IMR-90 (cell line): ENCODE data around the gene RAX2. TPM values are rescaled to one million over a fixed set of nuclear protein-coding genes. Genes with fewer than 3 reads are reported as not detected.

Experiments used
- ATAC-seq: fragments of 200-7000 bp; cut with Tn5 transposase; 2 replicates; pipeline ENCODE4 v1.9.1; 2020; ENCODE audit warnings: low read depth, mild to moderate bottlenecking, moderate library complexity
- BruUV-seq: library from RNA; stranded (reverse); fragments of 400-500 nt; replicated peaks from 2 replicates; lab custom pipeline; 2021; lab: Mats Ljungman, UMichigan
- CTCF ChIA-PET: fragments of 300-600 bp; formaldehyde crosslinking; extraction: SDS; loops from one replicate; lab custom pipeline; 2021; ENCODE audit warnings: antibody characterized with exemption; lab: Yijun Ruan, JAX
- POLR2A ChIA-PET: fragments of 300-600 bp; sonication (Branson Sonifier 250); formaldehyde crosslinking; loops from one replicate; lab custom pipeline; 2022; ENCODE audit warnings: antibody characterized with exemption; ENCODE audit not compliant: unreplicated experiment; lab: Charles Lee
- DNase-seq: peaks from one replicate; pipeline ENCODE4 v3.0.0; 2013
- H2AFZ ChIP-seq: replicated peaks from 2 replicates; pipeline ENCODE3; 2013; ENCODE audit warnings: low read length, mild to moderate bottlenecking; ENCODE audit not compliant: poor library complexity
- H2AK5ac ChIP-seq: 2 replicates; pipeline ENCODE4 v1.6.1; 2013; ENCODE audit warnings: low read depth, low read length, inconsistent platforms
- H2AK9ac ChIP-seq: replicated peaks from 2 replicates; pipeline ENCODE3; 2013; ENCODE audit warnings: mild to moderate bottlenecking, low read depth, low read length, moderate library complexity; ENCODE audit not compliant: poor library complexity
- H2BK120ac ChIP-seq: 2 replicates; pipeline ENCODE4 v1.6.1; 2013; ENCODE audit warnings: low read depth, low read length, inconsistent platforms
- H2BK15ac ChIP-seq: 3 replicates; pipeline ENCODE4 v1.6.1; 2013; ENCODE audit warnings: low read depth, low read length, inconsistent platforms
- H2BK20ac ChIP-seq: 2 replicates; pipeline ENCODE4 v1.6.1; 2013; ENCODE audit warnings: low read depth, mild to moderate bottlenecking, inconsistent platforms, low read length, moderate library complexity
- H2BK5ac ChIP-seq: 2 replicates; pipeline ENCODE4 v1.6.1; 2013; ENCODE audit warnings: mild to moderate bottlenecking, low read depth, low read length, inconsistent platforms; ENCODE audit not compliant: poor library complexity, severe bottlenecking
- H3K14ac ChIP-seq: replicated peaks from 2 replicates; pipeline ENCODE4 v1.6.1; 2013; ENCODE audit warnings: low read depth, low read length, inconsistent platforms
- H3K18ac ChIP-seq: 2 replicates; pipeline ENCODE4 v1.6.1; 2013; ENCODE audit warnings: low read depth, low read length, control low read depth
- H3K23ac ChIP-seq: 2 replicates; pipeline ENCODE4 v1.6.1; 2013; ENCODE audit warnings: low read depth, low read length, inconsistent platforms
- H3K27ac ChIP-seq: 2 replicates; pipeline ENCODE4 v1.5.1; 2013; ENCODE audit warnings: mild to moderate bottlenecking, control low read depth, low read length; ENCODE audit not compliant: insufficient read depth
- H3K27me3 ChIP-seq: 2 replicates; pipeline ENCODE4 v1.6.1; 2013; ENCODE audit warnings: low read length; ENCODE audit not compliant: control insufficient read depth, insufficient read depth
- H3K36me3 ChIP-seq: 2 replicates; pipeline ENCODE4 v1.6.1; 2013; ENCODE audit warnings: low read length, mixed read lengths; ENCODE audit not compliant: control insufficient read depth, insufficient read depth
- H3K4ac ChIP-seq: 2 replicates; pipeline ENCODE4 v1.6.1; 2013; ENCODE audit warnings: low read depth, low read length, inconsistent platforms
- H3K4me1 ChIP-seq: 2 replicates; pipeline ENCODE4 v1.6.1; 2013; ENCODE audit warnings: low read length, mixed read lengths; ENCODE audit not compliant: control insufficient read depth, insufficient read depth
- H3K4me2 ChIP-seq: 2 replicates; pipeline ENCODE4 v1.6.1; 2013; ENCODE audit warnings: low read depth, mild to moderate bottlenecking, control low read depth, low read length, moderate library complexity
- H3K4me3 ChIP-seq: 2 replicates; pipeline ENCODE4 v1.5.1; 2013; ENCODE audit warnings: low read depth, mild to moderate bottlenecking, control low read depth, low read length, moderate library complexity; ENCODE audit not compliant: insufficient read depth
- H3K56ac ChIP-seq: 2 replicates; pipeline ENCODE4 v1.6.1; 2013; ENCODE audit warnings: low read length, inconsistent platforms; ENCODE audit not compliant: insufficient read depth; ENCODE audit errors: extremely low read depth
- H3K79me1 ChIP-seq, 2 experiments: 2 replicates each; pipeline ENCODE4 v1.6.1; 2013; ENCODE audit warnings: low read length in 2 of 2, inconsistent platforms in 1 of 2, low read depth in 1 of 2
- H3K9ac ChIP-seq: 2 replicates; pipeline ENCODE4 v1.6.1; 2013; ENCODE audit warnings: low read depth, low read length, control low read depth
- H3K9me1 ChIP-seq: 2 replicates; pipeline ENCODE4 v1.6.1; 2013; ENCODE audit warnings: low read length, inconsistent platforms; ENCODE audit not compliant: insufficient read depth
- H3K9me3 ChIP-seq: 2 replicates; pipeline ENCODE4 v1.6.1; 2013; ENCODE audit warnings: low read length; ENCODE audit not compliant: control insufficient read depth, insufficient read depth
- H4K20me1 ChIP-seq: 2 replicates; pipeline ENCODE4 v1.6.1; 2013; ENCODE audit warnings: low read length, inconsistent platforms; ENCODE audit not compliant: insufficient read depth
- H4K5ac ChIP-seq: 2 replicates; pipeline ENCODE4 v1.6.1; 2013; ENCODE audit warnings: mild to moderate bottlenecking, low read depth, low read length, control low read depth
- H4K8ac ChIP-seq, 2 experiments: 2 replicates each; pipeline ENCODE4 v1.6.1; 2013; ENCODE audit warnings: low read depth in 2 of 2, low read length in 2 of 2, control low read depth in 1 of 2, inconsistent platforms in 1 of 2
- H4K91ac ChIP-seq: 2 replicates; pipeline ENCODE4 v1.6.1; 2013; ENCODE audit warnings: low read depth, low read length, inconsistent platforms; ENCODE audit not compliant: insufficient read depth
- BHLHE40 ChIP-seq: fragments of 150-350 bp; IDR thresholded peaks from 2 replicates; pipeline ENCODE4 v1.6.1; 2016; ENCODE audit warnings: mild to moderate bottlenecking, low read depth, low read length
- CEBPB ChIP-seq: IDR thresholded peaks from 2 replicates; pipeline ENCODE4 v1.6.1; 2012; ENCODE audit warnings: low read depth, low read length, improper control_type of control experiment
- CHD1 ChIP-seq: IDR thresholded peaks from 2 replicates; pipeline ENCODE4 v1.6.1; 2012; ENCODE audit warnings: low read depth, low read length, improper control_type of control experiment
- ELK1 ChIP-seq: fragments of 150-350 bp; IDR thresholded peaks from 2 replicates; pipeline ENCODE4 v1.6.1; 2016; ENCODE audit warnings: low read depth, mild to moderate bottlenecking, low read length, moderate library complexity, borderline replicate concordance
- FOS ChIP-seq: fragments of 150-350 bp; IDR thresholded peaks from 2 replicates; pipeline ENCODE4 v1.6.1; 2016; ENCODE audit warnings: low read depth, low read length
- MAFK ChIP-seq: IDR thresholded peaks from 2 replicates; pipeline ENCODE4 v1.6.1; 2012; ENCODE audit warnings: low read depth, low read length, improper control_type of control experiment
- MAZ ChIP-seq: IDR thresholded peaks from 2 replicates; pipeline ENCODE4 v1.6.1; 2012; ENCODE audit warnings: low read depth, mild to moderate bottlenecking, low read length, improper control_type of control experiment, moderate library complexity, borderline replicate concordance
- NFE2L2 ChIP-seq: fragments of 150-350 bp; IDR thresholded peaks from 2 replicates; pipeline ENCODE4 v1.6.1; 2016; ENCODE audit warnings: low read depth, mild to moderate bottlenecking, low read length
- POLR2A ChIP-seq: IDR thresholded peaks from 2 replicates; pipeline ENCODE4 v1.6.1; 2012; ENCODE audit warnings: mild to moderate bottlenecking, low read depth, low read length
- RAD21 ChIP-seq: IDR thresholded peaks from 2 replicates; pipeline ENCODE4 v1.6.1; 2012; ENCODE audit warnings: low read length, improper control_type of control experiment
- RCOR1 ChIP-seq: IDR thresholded peaks from 2 replicates; pipeline ENCODE4 v1.6.1; 2012; ENCODE audit warnings: mild to moderate bottlenecking, low read length, improper control_type of control experiment; ENCODE audit not compliant: insufficient replicate concordance
- RFX5 ChIP-seq: IDR thresholded peaks from 2 replicates; pipeline ENCODE4 v1.8.0; 2012; ENCODE audit warnings: low read depth, mild to moderate bottlenecking, low read length, moderate library complexity
- SMC3 ChIP-seq: fragments of 150-350 bp; IDR thresholded peaks from 2 replicates; pipeline ENCODE4 v1.6.1; 2016; ENCODE audit warnings: low read depth, mild to moderate bottlenecking, antibody characterized with exemption, low read length, moderate library complexity
- USF2 ChIP-seq: fragments of 150-350 bp; IDR thresholded peaks from 2 replicates; pipeline ENCODE4 v1.6.1; 2017; ENCODE audit warnings: mild to moderate bottlenecking, antibody characterized with exemption, low read length, low read depth
- WGBS, 2 experiments: methylation state at CpG; one replicate each; pipeline versions ENCODE4 v1.1.5 to v1.1.7; 2013; ENCODE audit warnings: missing lambda C conversion rate in 2 of 2; ENCODE audit not compliant: insufficient read length in 1 of 2; ENCODE audit errors: extremely low coverage in 2 of 2; 5-methylcytosine and 5-hydroxymethylcytosine counted together
- dilution Hi-C: fragments of 300-500 bp; cut with HindIII; formaldehyde crosslinking; loops from one replicate; pipeline ENCODE4 v1.14.3; 2018; ENCODE audit warnings: low sequenced_read_pairs; ENCODE audit not compliant: unreplicated experiment
- in situ Hi-C: fragments of 300-500 bp; cut with MboI; formaldehyde crosslinking; loops from 3 replicates; pipeline ENCODE4 v1.14.3; 2019; ENCODE audit warnings: low sequenced_read_pairs, inconsistent platforms, mixed read lengths
- intact Hi-C: fragments of 100-400 bp; cut with micrococcal nuclease; formaldehyde crosslinking; loops from 2 replicates; pipeline ENCODE4 v1.10.0; 2022
- polyA plus RNA-seq, 3 experiments: library from polyadenylated mRNA; depleted of rRNA; stranded (reverse); fragments of >200 nt; gene quantifications; 2 replicates each; pipeline ENCODE4 v1.2.3, GENCODE V29; 2012; ENCODE audit warnings: low replicate concordance in 1 of 3
- total RNA-seq: library from RNA; depleted of rRNA; stranded (reverse); fragments of >200 nt; gene quantifications from 2 replicates; pipeline ENCODE4 v1.2.3, GENCODE V29; 2012
- TF ChIP-seq, protein P1 (sequence below): conservative IDR thresholded peaks from 2 replicates; pipeline ENCODE4 v1.5.1; 2012; ENCODE audit warnings: mild to moderate bottlenecking, low read depth, low read length, improper control_type of control experiment

The RAX2 gene
- total and polyA plus RNA-seq, 2 of the 4 experiments (the other 2 are of a cell fraction) = not detected

DNA sequence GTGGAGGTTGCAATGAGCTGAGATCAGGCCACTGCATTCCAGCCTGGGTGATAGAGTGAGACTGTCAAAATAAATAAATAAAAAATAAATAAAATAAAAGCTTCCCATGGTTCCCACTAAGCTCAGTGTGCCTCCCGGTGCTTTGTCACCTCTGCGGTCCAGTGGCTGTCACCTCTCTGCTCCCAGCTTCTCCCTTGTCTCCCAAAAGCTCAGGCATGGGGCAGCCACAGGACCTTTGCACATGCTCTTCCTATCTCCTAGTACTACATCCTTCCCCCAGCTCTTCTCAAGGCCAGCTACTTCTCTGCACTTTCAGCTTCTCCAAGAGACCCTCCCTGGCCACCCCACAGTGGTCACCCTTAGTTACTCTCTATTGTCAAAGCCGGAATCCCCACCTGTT is 21.8 kb upstream of the RAX2 start:
- H3K79me1 ChIP-seq = no peaks in the 10 kb centered on the region
- H2BK5ac ChIP-seq = no peak overlapping the region
- no peak overlapping the region for H3K18ac ChIP-seq
- H3K9ac ChIP-seq = no peak overlapping the region
- H4K91ac ChIP-seq = no peak overlapping the region
- H2AK9ac ChIP-seq = no peak overlapping the region
- H3K9me3 ChIP-seq = peaks cover 15% of the 10 kb centered on the region
- no peak overlapping the region for H3K14ac ChIP-seq
- H2BK15ac ChIP-seq = no peak overlapping the region
- DNase-seq (no peak), ATAC-seq (no peak)
- BruUV-seq = no TSS peak
- H4K20me1 ChIP-seq = no peaks in the 10 kb centered on the region
- intact Hi-C loops (no loop called here), in situ Hi-C loops (no loop called here), dilution Hi-C loops (no loop called here)
- CTCF ChIA-PET = no interaction called here
- H3K27me3 ChIP-seq = peaks cover 9% of the 10 kb centered on the region
- no peak overlapping the region for H3K56ac ChIP-seq
- H4K5ac ChIP-seq = no peak overlapping the region
- H3K27ac ChIP-seq = no peak overlapping the region
- no peak overlapping the region for H3K4me3 ChIP-seq
- no peak overlapping the region for H2BK20ac ChIP-seq
- no peaks in the 10 kb centered on the region for H3K4me1 ChIP-seq
- H4K8ac ChIP-seq = no peak overlapping the region
- TF ChIP-seq MAZ (no peak), FOS (no peak), MAFK (no peak), CEBPB (no peak), POLR2A (no peak), ELK1 (no peak), USF2 (no peak), RCOR1 (no peak), BHLHE40 (no peak), RAD21 (no peak), RFX5 (no peak), CHD1 (no peak), NFE2L2 (no peak), SMC3 (no peak)
- TF ChIP-seq, protein P1, sequence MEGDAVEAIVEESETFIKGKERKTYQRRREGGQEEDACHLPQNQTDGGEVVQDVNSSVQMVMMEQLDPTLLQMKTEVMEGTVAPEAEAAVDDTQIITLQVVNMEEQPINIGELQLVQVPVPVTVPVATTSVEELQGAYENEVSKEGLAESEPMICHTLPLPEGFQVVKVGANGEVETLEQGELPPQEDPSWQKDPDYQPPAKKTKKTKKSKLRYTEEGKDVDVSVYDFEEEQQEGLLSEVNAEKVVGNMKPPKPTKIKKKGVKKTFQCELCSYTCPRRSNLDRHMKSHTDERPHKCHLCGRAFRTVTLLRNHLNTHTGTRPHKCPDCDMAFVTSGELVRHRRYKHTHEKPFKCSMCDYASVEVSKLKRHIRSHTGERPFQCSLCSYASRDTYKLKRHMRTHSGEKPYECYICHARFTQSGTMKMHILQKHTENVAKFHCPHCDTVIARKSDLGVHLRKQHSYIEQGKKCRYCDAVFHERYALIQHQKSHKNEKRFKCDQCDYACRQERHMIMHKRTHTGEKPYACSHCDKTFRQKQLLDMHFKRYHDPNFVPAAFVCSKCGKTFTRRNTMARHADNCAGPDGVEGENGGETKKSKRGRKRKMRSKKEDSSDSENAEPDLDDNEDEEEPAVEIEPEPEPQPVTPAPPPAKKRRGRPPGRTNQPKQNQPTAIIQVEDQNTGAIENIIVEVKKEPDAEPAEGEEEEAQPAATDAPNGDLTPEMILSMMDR = no peak
- 100% methylated on average over 2 of the region's 3 CpGs; no CpG with 5 or more reads in 1 of the 2 experiments for WGBS, 2 experiments
- H2AK5ac ChIP-seq = no peak overlapping the region
- no peak overlapping the region for H3K23ac ChIP-seq
- H2BK120ac ChIP-seq = no peak overlapping the region
- H3K9me1 ChIP-seq = no peaks in the 10 kb centered on the region
- no peak overlapping the region for H3K4me2 ChIP-seq
- no peaks in the 10 kb centered on the region for H3K36me3 ChIP-seq
- POLR2A ChIA-PET = no interaction called here
- no peak overlapping the region for H3K4ac ChIP-seq
- no peak overlapping the region for H2AFZ ChIP-seq
